ENCODE data around the gene PACS1.

Gene PACS1

DNA sequence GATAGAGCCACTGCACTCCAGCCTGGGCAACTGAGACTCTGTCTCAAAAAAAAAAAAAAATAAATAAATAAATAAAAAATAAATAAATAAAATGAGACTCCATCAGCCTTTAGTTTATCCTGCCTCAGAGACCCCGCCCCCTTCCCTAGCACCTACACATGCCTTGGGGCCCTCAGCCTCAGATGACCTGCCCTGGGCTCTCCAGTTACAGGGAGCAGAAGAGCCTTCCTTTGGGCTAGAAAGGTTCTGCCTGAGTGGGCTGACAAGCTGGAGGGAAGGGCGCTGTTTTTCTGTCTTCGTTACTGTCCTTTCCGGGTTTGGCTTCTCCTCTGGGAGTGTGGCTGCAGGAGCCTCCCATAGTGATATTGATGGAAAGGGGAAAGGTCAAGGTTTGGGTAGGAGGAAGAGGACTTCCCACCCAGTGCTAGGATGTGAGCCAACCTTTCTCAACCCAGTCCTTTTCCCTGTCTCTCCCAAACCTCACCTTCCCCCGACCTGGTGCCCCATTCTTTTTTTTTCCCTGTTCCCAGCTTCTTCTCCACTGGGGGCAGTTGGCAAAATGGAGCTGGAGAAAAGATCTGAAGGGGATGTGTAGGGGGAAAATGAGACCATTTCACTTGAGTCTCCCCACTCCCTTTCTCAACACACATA is 19.4 kb upstream of the PACS1 start:
- no peak for DNase-seq

DNA sequence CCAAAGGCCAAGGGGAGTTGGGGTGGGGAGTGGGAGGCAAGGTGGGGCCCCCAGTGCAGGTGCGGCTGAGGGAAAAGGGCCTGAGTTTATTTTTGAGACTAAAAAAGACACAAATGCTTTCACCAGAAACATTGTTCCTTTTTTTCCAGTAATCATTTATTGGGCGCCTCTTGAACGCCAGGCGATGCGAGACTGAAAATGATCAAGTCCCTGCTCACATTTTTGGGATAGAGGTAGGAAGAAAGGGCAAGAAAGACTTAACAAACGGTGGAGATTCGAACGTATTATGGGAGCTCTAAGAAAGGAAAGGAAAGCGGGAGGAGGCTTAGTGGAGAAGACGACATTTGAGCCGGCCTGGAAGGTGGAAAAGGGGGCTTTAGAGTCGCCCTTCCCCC is 18.7 kb upstream of the PACS1 start:
- no peak for DNase-seq

DNA sequence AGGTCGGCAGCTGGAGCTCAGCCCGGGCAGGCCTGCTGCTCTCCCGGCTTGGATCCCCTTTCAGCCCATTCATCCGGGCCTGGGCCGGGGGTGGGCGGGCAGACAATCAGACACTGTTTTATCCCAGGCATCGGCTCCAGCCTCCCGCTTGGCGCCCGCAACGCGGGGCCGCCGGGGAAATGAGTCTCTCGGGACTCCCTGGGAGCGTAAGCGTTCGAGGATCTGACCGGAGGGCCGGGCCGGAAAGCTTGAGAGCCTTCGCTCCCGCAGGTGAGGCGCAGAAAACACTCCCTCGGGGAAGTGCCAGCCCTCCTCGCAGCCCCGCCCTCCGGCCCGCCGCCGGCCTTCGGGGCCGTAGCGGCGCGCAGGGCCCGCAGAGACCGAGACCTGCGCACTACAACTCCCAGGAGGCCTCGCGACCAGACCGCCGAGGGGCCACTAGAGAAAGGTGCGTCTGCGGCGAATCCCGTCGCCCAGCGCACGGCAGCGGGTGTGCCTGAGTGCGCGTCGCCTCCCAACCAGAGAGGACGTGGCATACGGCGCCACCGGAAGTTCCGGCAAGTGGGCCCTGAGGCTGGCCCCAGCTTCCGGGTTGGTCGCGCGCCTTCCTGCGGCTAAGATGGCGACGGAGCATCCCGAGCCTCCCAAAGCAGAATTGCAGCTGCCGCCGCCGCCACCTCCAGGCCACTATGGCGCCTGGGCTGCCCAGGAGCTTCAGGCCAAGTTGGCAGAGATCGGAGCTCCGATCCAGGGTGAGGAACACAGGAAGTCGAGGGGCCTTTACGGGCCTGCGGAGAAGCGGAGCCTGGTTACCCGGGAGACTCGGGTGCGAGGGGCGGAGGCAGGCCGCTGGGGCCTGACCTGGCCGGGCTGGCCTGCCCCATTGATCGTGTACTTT is 18.1 kb upstream of the PACS1 start, which contains the start of gene SF3B2:
Gene SF3B2 (plus strand): TSS at position 599 of the 898 bp plus-strand sequence. CDS start 21 bp downstream, at position 620.
- DNase-seq: peak; percentile 98 to 99 (median 99)

DNA sequence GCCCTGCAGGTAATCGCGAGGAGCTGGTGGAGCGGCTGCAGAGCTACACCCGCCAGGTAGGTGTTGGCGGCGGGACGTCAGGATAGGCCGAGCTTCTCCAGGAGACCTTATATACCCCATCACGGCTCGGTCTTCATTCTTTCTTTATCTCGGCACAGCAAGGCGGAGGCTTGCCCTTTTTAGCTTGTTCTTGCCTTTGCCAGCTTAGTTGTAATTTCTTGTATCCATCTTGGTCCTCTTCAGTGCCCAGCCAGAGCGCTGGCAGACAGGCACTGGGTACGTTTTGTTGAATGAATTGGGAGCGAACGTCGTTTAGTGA is 17.4 kb upstream of the PACS1 start:
- DNase-seq: no peak

DNA sequence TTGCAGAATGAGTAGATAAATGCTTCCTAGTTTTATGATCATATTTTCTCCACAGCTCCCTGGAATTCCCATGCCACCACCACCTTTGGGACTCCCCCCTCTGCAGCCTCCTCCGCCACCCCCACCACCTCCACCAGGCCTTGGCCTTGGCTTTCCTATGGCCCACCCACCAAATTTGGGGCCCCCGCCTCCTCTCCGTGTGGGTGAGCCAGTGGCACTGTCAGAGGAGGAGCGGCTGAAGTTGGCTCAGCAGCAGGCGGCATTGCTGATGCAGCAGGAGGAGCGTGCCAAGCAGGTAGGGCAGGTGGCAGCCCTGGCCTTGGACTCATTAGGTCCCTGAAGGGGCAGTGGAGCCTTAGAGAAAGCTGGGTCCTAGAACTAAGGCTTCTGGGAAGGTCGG is 15.1 kb upstream of the PACS1 start:
- DNase-seq: no peak

DNA sequence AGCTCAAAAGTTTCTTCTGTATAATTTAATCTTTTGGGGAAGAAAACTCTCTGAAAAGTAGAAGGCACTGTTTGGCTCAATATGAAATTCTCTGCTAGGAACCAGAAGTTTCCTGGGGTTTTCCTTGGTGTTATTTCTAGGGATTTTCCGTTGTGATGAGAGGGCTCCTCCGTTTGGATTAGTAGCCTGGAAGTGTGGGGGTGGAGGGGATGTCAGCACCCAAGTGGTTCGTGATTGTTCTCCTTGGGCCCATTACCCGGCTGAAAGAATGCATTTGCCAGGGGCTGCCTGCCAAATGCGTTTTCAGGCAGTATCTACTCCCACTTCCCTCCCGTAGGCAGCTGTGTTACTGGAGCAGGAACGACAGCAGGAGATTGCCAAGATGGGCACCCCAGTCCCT is 13.6 kb upstream of the PACS1 start:
- DNase-seq: no peak

DNA sequence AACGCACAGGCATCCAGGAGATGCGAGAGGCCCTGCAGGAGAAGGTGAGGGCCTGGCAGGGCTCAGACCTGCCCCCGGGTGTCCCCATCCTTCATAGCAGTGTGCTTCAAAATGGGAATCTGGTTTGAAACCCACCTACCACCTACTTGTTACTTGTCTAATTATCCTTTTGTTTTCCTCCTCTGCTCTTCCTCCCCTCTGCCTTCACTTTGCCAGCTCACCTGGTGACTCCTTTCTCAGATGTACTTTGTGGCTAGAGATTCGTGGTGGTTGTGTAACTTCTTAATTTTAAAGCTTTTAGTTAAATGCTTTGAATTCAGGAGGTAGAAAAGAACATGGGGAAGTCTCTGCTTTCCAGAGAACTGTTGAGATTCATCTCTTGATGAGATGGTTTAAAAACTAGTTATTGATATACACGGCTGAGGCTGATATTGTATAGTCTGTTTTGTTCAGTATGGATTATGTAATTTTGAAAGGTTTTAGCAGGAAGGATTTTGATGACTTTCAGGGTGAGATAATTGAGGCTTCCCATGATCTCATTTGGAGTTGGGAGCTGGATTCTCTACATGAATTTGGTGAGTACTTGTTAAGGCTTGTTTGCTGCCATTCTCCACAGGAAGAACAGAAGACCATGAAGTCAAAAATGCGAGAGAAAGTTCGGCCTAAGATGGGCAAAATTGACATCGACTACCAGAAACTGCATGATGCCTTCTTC is 9.9 kb upstream of the PACS1 start:
- no peak for DNase-seq

DNA sequence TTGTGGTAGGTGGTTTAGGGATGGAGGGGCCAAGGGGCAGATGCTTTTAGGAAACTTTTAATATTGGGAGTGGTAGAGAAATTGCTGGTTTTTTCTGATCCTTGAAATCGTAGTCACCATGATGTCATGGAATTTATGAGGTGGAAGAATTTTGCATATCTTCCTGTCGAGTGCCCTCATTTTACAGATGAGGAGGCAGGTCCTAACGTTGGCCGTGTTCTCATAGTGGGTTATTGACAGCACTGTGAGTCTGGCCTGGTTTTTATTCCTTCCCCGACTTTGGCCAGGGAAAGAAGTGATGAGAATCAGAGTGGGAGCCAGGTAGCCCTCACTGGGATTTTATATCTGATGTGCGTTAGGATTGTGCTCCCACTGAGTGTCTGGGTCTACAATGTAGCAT is 8.8 kb upstream of the PACS1 start:
- no peak for DNase-seq

DNA sequence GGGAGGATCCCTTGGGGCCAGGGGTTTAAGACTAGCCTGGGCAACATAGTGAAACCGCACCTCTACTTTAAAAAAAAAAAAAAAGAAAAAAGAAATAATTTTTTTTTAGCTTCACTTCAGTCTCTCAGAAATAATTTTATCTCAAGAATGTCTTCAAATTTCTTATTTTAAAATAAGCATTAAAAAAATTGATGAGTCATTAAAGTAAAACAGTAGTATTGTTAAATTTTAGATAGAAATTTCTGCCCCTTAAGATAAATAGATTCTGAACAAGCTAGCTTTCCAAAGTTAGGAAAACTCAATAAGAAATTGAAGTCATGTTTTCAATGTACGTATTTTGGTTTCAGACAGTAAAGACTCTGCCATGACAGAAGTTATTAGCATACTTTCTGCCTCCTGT is 7.7 kb upstream of the PACS1 start:
- no peak for DNase-seq

DNA sequence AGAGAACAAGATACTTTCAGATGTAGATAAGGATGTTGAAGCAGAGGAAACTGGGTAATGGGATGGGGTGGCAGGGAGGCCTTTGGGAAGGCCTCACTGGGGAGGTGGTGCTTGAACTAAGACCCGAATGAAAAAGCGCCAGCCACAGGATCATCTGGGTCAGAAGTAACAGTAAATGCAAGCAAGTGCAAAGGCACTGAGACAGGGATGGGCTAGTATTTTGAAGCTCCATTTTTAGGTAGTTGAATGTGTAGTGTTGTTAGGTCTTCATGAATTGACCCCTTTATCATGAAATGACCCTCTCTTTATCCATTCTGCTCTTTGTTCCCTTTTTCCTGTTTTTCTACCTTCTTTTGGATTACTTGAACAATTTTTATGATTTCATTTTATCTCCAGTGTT is 6.2 kb upstream of the PACS1 start:
- DNase-seq: no peak

DNA sequence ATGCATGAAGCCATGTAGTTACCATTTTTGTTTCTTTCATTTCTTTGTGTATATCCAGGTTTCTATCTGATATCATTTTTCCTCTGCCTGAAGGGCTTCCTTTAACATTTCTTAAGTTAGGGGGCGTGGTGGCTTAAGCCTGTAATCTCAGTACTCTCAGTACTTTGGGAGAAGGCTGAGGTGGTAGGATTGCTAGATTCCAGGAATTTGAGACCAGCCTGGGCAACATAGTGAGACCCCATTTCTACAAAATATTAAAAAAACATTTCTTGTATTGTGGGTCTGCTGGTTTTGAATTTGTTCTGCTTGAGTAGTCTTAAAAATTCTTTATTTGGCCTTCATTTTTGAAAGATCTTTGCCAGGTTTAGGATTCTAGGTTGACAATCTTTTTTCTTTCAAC is 5.5 kb upstream of the PACS1 start:
- no peak for DNase-seq

DNA sequence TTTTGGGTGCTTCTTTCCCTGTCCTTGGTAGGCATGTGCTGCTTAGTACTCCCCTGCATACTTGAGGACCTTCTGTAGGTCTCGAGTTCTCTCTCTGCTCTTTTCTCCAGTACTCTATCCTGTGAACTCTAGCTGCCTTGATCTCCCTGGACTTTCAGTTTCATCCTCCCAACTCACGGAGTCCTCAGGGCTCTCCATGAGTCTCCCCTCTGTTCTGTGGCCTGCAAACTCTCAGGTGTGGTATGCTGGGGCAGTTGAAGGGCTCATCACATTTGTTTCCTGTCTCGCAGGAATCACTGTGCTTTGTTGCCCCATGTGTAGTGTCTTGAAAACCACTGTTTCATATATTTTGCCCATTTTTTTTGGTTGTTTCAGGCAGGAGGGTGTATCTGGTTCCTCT is 3.3 kb upstream of the PACS1 start:
- DNase-seq: peak in 1 of 4 experiments; percentile 27

DNA sequence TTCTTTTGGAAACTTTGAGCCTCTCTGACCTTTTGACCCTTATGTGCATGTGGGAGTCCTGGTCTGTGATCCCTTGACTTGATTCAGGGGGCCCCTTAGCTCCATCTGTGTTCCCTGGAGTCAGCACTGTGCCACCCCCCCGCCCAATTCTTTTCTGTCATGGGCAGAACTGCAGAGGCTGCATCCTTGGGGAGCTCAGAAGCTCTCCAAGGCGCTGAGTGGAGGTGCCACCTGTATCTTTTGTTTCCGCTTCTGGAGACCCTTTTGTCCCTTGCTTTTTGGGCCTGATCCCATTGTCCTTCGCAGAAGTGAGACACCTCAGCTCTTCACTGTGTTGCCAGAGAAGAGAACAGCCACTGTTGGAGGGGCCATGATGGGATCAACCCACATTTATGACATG is 2.4 kb upstream of the PACS1 start:
- no peak for DNase-seq

DNA sequence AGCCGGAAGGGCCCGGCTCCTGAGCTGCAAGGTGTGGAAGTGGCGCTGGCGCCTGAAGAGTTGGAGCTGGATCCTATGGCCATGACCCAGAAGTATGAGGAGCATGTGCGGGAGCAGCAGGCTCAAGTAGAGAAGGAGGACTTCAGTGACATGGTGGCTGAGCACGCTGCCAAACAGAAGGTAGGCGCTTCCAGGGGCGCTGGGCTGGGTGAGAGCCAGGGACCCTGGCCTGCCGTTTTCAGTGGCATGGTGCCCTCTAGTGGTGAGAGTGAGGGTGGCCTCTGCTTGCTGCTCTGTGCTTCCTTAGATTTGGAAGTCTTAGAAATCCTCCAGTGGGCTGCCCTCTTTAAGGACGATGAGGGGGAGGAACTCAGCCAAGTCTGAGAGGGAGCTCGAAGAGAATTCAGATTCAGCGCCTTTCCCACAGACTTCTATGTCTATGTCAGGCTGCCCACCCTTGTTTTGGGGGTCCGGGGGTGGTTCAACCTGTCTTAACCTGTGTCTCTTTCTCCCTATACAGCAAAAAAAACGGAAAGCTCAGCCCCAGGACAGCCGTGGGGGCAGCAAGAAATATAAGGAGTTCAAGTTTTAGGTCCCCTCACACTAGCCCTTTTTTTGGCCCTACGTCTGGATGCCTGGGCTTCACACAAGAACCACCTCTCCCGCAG is 1.8 kb upstream of the PACS1 start:
- peak; percentile 78 to 86 (median 82) for DNase-seq

DNA sequence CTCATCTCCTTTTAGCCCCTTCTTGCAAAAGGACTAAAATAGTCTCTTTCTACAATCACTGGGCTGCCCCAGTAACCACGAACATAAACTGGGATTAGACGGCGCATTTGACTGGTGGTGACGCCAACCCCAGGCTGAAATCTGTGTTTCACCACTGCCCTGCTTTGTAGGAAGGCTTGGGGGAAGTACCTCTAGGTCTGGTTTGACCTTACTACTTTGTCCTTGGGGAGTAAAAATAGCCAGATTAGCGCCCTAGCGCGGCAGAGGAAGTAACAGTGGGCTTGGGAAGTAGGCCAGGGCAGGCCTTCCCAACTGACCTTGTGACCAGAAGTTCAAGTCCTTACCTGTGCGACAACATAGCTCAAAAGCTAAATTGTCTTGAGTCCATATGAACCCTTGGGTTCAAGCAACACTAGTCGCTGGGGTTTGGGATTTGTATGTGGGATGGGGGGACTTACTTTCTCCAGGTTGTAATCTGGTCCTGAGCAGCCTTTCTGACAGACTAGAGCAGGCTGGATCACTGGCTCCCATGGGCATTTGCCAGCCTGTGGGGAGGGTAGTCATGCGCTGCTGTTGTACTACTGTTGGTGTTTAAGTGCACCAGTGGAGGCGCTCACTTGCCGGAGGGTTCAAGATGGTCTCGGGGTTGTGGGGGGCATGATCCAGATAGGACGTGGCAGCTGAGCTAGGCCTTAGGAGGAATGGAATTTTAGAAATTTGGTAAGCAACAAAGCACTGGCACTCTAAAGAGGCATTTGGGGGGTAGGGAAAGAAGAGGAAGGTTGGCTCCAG is 953 bp upstream of the PACS1 start:
- peak; percentile 86 to 94 (median 90) for DNase-seq

DNA sequence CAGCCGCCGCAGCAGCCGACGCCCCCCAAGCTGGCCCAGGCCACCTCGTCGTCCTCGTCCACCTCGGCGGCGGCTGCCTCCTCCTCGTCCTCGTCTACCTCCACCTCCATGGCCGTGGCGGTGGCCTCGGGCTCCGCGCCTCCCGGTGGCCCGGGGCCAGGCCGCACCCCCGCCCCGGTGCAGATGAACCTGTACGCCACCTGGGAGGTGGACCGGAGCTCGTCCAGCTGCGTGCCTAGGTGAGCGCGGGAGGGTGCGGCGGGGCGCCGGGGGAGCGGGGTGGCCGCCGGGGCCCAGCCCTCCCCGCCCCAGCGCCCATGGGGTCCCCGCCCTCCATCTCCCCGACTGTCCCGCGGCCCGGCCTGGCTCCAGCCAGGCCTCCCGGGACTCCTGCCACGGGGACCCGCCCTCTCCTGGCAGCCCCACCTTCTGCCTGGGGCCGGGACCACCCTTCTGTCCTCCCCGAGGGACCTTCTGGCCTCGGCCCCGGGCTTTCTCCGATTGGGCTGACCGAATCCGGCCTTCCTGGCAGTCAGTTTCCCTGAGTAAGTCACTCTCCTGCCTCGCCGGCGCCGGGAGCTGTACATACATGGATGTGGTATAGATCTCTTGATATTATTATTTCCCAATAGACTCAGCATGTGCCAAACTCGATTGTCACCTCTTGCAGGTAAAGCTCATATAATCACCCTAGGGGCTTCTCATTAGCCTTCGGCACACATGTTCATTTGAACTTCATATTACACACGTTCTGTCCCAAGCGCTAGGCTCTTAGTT is 720 bp downstream of the PACS1 start:
- DNase-seq: peak in 3 of 4 experiments; percentile 18 to 59 (median 38)

DNA sequence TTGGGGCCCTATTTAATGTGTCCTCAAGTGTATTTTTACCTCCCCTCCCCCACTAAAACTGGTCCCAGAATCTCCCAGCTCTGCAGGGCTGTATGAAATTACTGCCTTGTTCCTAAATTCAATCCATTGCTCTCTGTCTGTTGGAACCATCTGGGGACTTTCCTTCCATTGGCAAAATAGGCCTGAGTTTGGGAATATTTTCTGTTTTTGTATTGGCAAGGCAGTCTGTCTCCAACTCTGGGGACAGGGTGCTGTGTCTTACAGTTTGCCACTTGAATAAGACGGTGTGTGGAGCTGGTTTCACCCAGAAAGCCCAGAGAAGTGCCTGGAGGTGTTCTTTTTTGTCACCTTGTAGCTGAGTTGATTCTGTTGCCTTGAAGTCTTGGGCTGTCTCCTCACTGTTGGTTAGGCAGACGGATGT is 1.3 kb downstream of the PACS1 start:
- DNase-seq: no peak

DNA sequence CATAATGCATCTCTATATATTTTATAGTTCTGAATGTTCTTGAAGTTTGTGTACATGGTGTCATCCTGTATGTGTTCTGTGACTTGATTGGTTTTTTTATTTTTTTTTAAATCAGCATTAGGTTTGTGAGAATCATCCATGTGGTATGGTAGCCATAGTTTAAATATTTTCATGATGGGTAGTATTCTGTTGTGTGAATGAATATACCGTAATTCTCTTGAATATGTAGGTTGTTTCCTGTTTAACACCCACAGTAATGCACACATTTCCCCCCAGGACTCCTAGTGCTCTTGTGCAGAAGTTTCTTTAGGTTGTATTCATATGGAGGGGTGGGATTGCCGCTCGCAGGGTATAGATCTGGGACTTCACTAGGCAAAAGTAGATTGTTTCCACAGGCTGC is 2.0 kb downstream of the PACS1 start:
- no peak for DNase-seq

DNA sequence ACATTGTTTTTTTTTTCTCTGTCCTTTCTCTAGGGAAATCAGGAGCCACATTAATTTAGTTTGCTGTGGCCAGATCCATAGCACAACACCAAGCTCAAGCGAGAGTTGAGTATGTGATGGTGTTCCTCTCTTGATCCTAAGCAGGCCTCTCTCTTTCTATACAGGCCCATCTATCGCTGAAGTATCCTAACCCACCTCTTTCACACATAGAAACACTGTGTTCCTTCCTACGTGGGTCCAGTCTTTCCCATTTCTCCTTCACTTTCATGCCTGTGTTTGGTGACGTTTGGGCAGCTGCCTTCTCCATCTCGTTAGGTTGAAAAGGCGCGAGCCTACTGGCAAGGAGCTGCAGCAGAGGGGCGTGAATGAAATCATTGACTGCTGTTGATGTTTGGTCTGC is 2.4 kb downstream of the PACS1 start:
- no peak for DNase-seq

DNA sequence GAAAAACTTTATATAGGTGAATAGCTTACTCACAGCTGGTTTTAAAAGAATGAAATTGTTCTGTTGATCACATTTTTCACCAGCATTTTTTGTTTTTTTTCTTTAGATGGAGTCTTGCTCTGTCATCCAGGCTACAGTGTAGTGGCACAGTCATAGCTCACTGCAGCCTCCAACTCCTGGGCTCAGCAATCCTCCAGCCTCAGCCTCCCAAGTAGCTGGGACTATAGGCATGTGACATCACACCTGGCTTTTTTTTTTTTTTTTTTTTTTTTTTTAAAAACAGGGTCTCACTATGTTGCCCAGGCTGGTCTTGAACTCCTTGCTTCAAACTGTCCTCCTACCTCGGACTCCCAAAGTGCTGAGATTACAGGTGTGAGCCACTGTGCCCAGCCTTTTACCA is 3.6 kb downstream of the PACS1 start:
- DNase-seq: no peak

DNA sequence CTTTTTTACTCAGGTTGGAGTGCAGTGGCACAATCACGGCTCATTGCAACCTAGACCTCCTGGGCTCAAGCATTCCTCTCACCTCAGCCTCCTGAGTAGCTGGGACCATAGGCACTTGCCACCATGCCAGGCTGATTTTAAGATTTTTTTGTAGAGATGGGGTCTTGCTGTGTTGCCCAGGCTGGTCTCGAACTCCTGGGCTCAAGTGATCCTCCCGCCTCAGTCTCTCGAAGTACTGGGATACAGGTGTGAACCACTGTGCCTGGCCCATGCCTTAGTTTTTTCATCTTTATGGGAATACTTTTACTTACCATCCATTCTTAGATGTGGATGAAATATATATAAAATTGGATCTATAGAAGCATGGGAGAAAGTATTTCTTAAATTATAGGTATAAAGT is 5.2 kb downstream of the PACS1 start:
- DNase-seq: no peak
